Panc1 (cell line): ENCODE measurements around the gene MILR1. TPM values are rescaled to one million over a fixed set of nuclear protein-coding genes. Genes with fewer than 3 reads are reported as not detected.

Experiments used
- ATAC-seq: fragments of 200-7000 bp; cut with Tn5 transposase; 2 replicates; pipeline ENCODE4 v1.9.1; 2020; ENCODE audit warnings: mild to moderate bottlenecking, moderate library complexity
- BruUV-seq: library from RNA; stranded (reverse); fragments of 400-500 nt; replicated peaks from 2 replicates; lab custom pipeline; 2021; lab: Mats Ljungman, UMichigan
- CTCF ChIA-PET: fragments of 300-600 bp; sonication (Branson Sonifier 250); formaldehyde crosslinking; loops from one replicate; lab custom pipeline; 2022; ENCODE audit warnings: antibody characterized with exemption; lab: Charles Lee
- POLR2A ChIA-PET: fragments of 300-600 bp; sonication (Branson Sonifier 250); formaldehyde crosslinking; loops from one replicate; lab custom pipeline; 2022; ENCODE audit warnings: antibody characterized with exemption; lab: Charles Lee
- DNase-seq: peaks from one replicate; pipeline ENCODE4 v3.0.0-alpha.2; 2010; ENCODE audit warnings: low read depth, low spot score
- H3K27ac ChIP-seq: 2 replicates; pipeline ENCODE4 v1.5.1; 2011; ENCODE audit warnings: mild to moderate bottlenecking, low read length, inconsistent platforms
- H3K27me3 ChIP-seq: fragments of 200-500 bp; sonication (Bioruptor generic); 2 replicates; pipeline ENCODE4 v1.6.0; 2014; ENCODE audit warnings: low read length, inconsistent platforms; ENCODE audit not compliant: control insufficient read depth, insufficient read depth
- H3K36me3 ChIP-seq: fragments of 200-500 bp; sonication (Bioruptor generic); 2 replicates; pipeline ENCODE4 v1.5.1; 2014; ENCODE audit warnings: inconsistent platforms, mild to moderate bottlenecking, low read length, moderate library complexity; ENCODE audit not compliant: control insufficient read depth, insufficient read depth
- H3K4me1 ChIP-seq: 2 replicates; pipeline ENCODE4 v1.5.1; 2011; ENCODE audit warnings: inconsistent platforms, mild to moderate bottlenecking, low read length, moderate library complexity; ENCODE audit not compliant: control insufficient read depth, insufficient read depth
- H3K4me3 ChIP-seq, 2 experiments: 2 replicates each; pipeline ENCODE4 v1.5.1; 2011 to 2012; ENCODE audit warnings: low read depth in 2 of 2, low read length in 2 of 2, mild to moderate bottlenecking in 2 of 2, inconsistent platforms in 1 of 2, moderate library complexity in 1 of 2
- H3K9me3 ChIP-seq: fragments of 200-500 bp; sonication (Bioruptor generic); 2 replicates; pipeline ENCODE4 v1.5.1; 2014; ENCODE audit warnings: low read depth, mild to moderate bottlenecking, inconsistent platforms, low read length, moderate library complexity; ENCODE audit not compliant: control insufficient read depth, insufficient read depth
- CTCF ChIP-seq: fragments of 450-650 bp; IDR thresholded peaks from 2 replicates; pipeline ENCODE4 v1.5.1; 2017; ENCODE audit warnings: mild to moderate bottlenecking
- POLR2AphosphoS5 ChIP-seq: IDR thresholded peaks from 2 replicates; pipeline ENCODE4 v1.6.1; 2012; ENCODE audit warnings: mild to moderate bottlenecking, low read depth, low read length, moderate library complexity
- SIN3A ChIP-seq: IDR thresholded peaks from 2 replicates; pipeline ENCODE4 v1.6.1; 2012; ENCODE audit warnings: low read depth, mild to moderate bottlenecking, low read length, moderate library complexity, borderline replicate concordance; ENCODE audit not compliant: insufficient read depth
- TCF7L2 ChIP-seq: IDR thresholded peaks from 2 replicates; pipeline ENCODE4 v1.6.1; 2011; ENCODE audit warnings: mild to moderate bottlenecking, low read depth, low read length, inconsistent platforms
- in situ Hi-C: cut with HindIII; loops from 2 replicates; pipeline ENCODE4 v1.10.0; 2016; ENCODE audit warnings: low sequenced_read_pairs, low pct_unique_long_range_greater_than_20kb
- intact Hi-C: fragments of 100-400 bp; cut with micrococcal nuclease; formaldehyde crosslinking; loops from one replicate; pipeline ENCODE4 v1.10.0; 2022; ENCODE audit not compliant: unreplicated experiment
- total RNA-seq: library from RNA; stranded (reverse); gene quantifications from one replicate; pipeline ENCODE4 v1.2.1, GENCODE V29; 2021; ENCODE audit not compliant: unreplicated experiment
- TF ChIP-seq, protein P1 (sequence below), 2 experiments: IDR thresholded peaks; 2 replicates each; pipeline ENCODE4 v1.6.1; 2011 to 2012; ENCODE audit warnings: low read depth in 2 of 2, control low read depth in 1 of 2, low read length in 1 of 2, mild to moderate bottlenecking in 1 of 2, moderate library complexity in 1 of 2; ENCODE audit not compliant: insufficient read depth in 1 of 2

MILR1 gene
- total RNA-seq, 1 experiment from 2014 or later, result not detected

- ChIA-PET CTCF (no interaction called here), POLR2A (no interaction called here)
- DNase-seq, result no peak
- TF ChIP-seq CTCF (no peak), POLR2AphosphoS5 (no peak; the same call in 1 of the 2 replicates), TCF7L2 (no peak), SIN3A (no peak)
- TF ChIP-seq, protein P1, sequence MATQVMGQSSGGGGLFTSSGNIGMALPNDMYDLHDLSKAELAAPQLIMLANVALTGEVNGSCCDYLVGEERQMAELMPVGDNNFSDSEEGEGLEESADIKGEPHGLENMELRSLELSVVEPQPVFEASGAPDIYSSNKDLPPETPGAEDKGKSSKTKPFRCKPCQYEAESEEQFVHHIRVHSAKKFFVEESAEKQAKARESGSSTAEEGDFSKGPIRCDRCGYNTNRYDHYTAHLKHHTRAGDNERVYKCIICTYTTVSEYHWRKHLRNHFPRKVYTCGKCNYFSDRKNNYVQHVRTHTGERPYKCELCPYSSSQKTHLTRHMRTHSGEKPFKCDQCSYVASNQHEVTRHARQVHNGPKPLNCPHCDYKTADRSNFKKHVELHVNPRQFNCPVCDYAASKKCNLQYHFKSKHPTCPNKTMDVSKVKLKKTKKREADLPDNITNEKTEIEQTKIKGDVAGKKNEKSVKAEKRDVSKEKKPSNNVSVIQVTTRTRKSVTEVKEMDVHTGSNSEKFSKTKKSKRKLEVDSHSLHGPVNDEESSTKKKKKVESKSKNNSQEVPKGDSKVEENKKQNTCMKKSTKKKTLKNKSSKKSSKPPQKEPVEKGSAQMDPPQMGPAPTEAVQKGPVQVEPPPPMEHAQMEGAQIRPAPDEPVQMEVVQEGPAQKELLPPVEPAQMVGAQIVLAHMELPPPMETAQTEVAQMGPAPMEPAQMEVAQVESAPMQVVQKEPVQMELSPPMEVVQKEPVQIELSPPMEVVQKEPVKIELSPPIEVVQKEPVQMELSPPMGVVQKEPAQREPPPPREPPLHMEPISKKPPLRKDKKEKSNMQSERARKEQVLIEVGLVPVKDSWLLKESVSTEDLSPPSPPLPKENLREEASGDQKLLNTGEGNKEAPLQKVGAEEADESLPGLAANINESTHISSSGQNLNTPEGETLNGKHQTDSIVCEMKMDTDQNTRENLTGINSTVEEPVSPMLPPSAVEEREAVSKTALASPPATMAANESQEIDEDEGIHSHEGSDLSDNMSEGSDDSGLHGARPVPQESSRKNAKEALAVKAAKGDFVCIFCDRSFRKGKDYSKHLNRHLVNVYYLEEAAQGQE (IDR thresholded peaks at IDR 0.05; ENCODE audit: insufficient read depth in 1 of 2, low read depth in 2 of 2, low read length in 1 of 2), result no peak
- H3K4me3 ChIP-seq, result no peak overlapping the region
- in situ Hi-C loops (no loop called here), intact Hi-C loops (no loop called here)
- peaks cover 51% of the 10 kb centered on the region for H3K4me1 ChIP-seq
- ATAC-seq, result no peak
- BruUV-seq, result no TSS peak
- no peaks in the 10 kb centered on the region for H3K9me3 ChIP-seq
- H3K27ac ChIP-seq, result no peak overlapping the region
- H3K27me3 ChIP-seq, result no peaks in the 10 kb centered on the region
- peaks cover 74% of the 10 kb centered on the region for H3K36me3 ChIP-seq
Observed at GRCh38 chr17:64500862-64501765, 52.2 kb downstream of the MILR1 start.

GRCh38 chr17:64502021-64502420 is 53.1 kb downstream of the MILR1 start:
- POLR2A ChIA-PET, result no interaction called here
- CTCF ChIA-PET, result interaction anchor here (0.5 kb wide), 1 partner anchor 83 kb away, joined by 3 read pairs; no protein-coding TSS in a partner anchor
- Histone ChIP-seq H3K27ac (peak overlapping the region; percentile 7; the same call in 1 of the 2 replicates), H3K36me3 (peaks cover 72% of the 10 kb centered on the region), H3K9me3 (no peaks in the 10 kb centered on the region), H3K27me3 (no peaks in the 10 kb centered on the region), H3K4me1 (peaks cover 51% of the 10 kb centered on the region), H3K4me3 (no peak overlapping the region)
- DNase-seq, result no peak
- no TSS peak for BruUV-seq
- TF ChIP-seq TCF7L2 (no peak), POLR2AphosphoS5 (no peak), CTCF (no peak)
- intact Hi-C loops, result no loop called here
- in situ Hi-C loops, result no loop called here
- no peak for ATAC-seq
